Left ventricle myocardium inferior (tissue), 1 donor: ENCODE data around the gene CYB5B. TPM values are rescaled to one million over a fixed set of nuclear protein-coding genes. Genes with fewer than 3 reads are reported as not detected.
"Not testable (repeated sequence)": the region's sequence is repeated elsewhere in the genome, so short reads cannot be mapped to it uniquely, and the experiment has no call there.

Source experiments
- DNase-seq: peaks from one replicate; pipeline ENCODE4 v3.0.0-alpha.2; 2020
- H3K27ac ChIP-seq: fragments of 200-600 bp; replicated peaks from 2 replicates; pipeline ENCODE4 v1.8.0; 2021
- H3K27me3 ChIP-seq: fragments of 200-600 bp; 2 replicates; pipeline ENCODE4 v1.8.0; 2021; ENCODE audit warnings: low read depth
- H3K36me3 ChIP-seq: fragments of 200-600 bp; 2 replicates; pipeline ENCODE4 v1.8.0; 2021
- H3K4me1 ChIP-seq: fragments of 200-600 bp; 2 replicates; pipeline ENCODE4 v1.8.0; 2021
- H3K4me3 ChIP-seq: fragments of 200-600 bp; 2 replicates; pipeline ENCODE4 v1.8.0; 2021; ENCODE audit warnings: mild to moderate bottlenecking, moderate library complexity
- H3K9me3 ChIP-seq: fragments of 200-600 bp; replicated peaks from 2 replicates; pipeline ENCODE4 v1.8.0; 2021
- CTCF ChIP-seq: fragments of 200-600 bp; IDR thresholded peaks from 2 replicates; pipeline ENCODE4 v1.8.0; 2021; ENCODE audit warnings: antibody characterized with exemption, mild to moderate bottlenecking, borderline replicate concordance
- intact Hi-C: fragments of 100-400 bp; cut with micrococcal nuclease; formaldehyde crosslinking; loops from one replicate; pipeline ENCODE4 v1.11.0; 2022
- total RNA-seq: library from RNA; stranded (reverse); fragmentation: NEBNext Ultra II Directional; extraction: Animal tissue kit (Norgen Biotek cat#: 25700); gene quantifications from one replicate; pipeline ENCODE4 v1.2.1, GENCODE V29; 2021
- donor health status: DM: no; HTN: yes; CAD: no; lungs with severe emphysema.

CYB5B gene
- total RNA-seq, 1 donor from 2014 or later, result 69.0 TPM

- no peak for TF ChIP-seq CTCF
- Histone ChIP-seq H3K27ac (no peak overlapping the region), H3K36me3 (no peaks in the 10 kb centered on the region), H3K9me3 (no peaks in the 10 kb centered on the region), H3K27me3 (no peaks in the 10 kb centered on the region), H3K4me1 (peaks cover 25% of the 10 kb centered on the region), H3K4me3 (no peak overlapping the region)
- intact Hi-C loops, result no loop called here
- DNase-seq, result no peak
These were observed 4.5 kb upstream of the CYB5B start for GRCh38 chr16:69419956-69420355.

- no peak for DNase-seq
- peak overlapping the region; percentile 80 for H3K27ac ChIP-seq
- intact Hi-C loops, result no loop called here
- no peaks in the 10 kb centered on the region for H3K9me3 ChIP-seq
- peak overlapping the region; percentile 86 for H3K4me3 ChIP-seq
- peaks cover 28% of the 10 kb centered on the region for H3K4me1 ChIP-seq
- H3K36me3 ChIP-seq, result peaks cover 8% of the 10 kb centered on the region
- no peak for TF ChIP-seq CTCF
- H3K27me3 ChIP-seq, result no peaks in the 10 kb centered on the region
These were observed 1.2 kb upstream of the CYB5B start for GRCh38 chr16:69423189-69423588.

GRCh38 chr16:69424935-69425784, 741 bp downstream of the CYB5B start:
- TF ChIP-seq CTCF, result no peak
- Histone ChIP-seq H3K27ac (peak overlapping the region; percentile 80), H3K9me3 (peaks cover 7% of the 10 kb centered on the region), H3K4me3 (peak overlapping the region; percentile 86), H3K4me1 (peaks cover 26% of the 10 kb centered on the region), H3K27me3 (no peaks in the 10 kb centered on the region), H3K36me3 (peaks cover 21% of the 10 kb centered on the region)
- DNase-seq, result no peak
- intact Hi-C loops, result no loop called here

GRCh38 chr16:69428652-69429051, 4.2 kb downstream of the CYB5B start:
- no peak for TF ChIP-seq CTCF
- intact Hi-C loops, result no loop called here
- no peak for DNase-seq
- Histone ChIP-seq H3K27me3 (no peaks in the 10 kb centered on the region), H3K9me3 (peaks cover 7% of the 10 kb centered on the region), H3K4me3 (no peak overlapping the region), H3K36me3 (peaks cover 54% of the 10 kb centered on the region), H3K4me1 (peaks cover 24% of the 10 kb centered on the region), H3K27ac (no peak overlapping the region)

GRCh38 chr16:69429058-69429640, 4.7 kb downstream of the CYB5B start:
- intact Hi-C loops, result not testable (repeated sequence)

GRCh38 chr16:69431948-69432468, 7.6 kb downstream of the CYB5B start:
- peaks cover 7% of the 10 kb centered on the region for H3K9me3 ChIP-seq
- peaks cover 59% of the 10 kb centered on the region for H3K36me3 ChIP-seq
- no peak for TF ChIP-seq CTCF
- no peak overlapping the region for H3K4me3 ChIP-seq
- H3K4me1 ChIP-seq, result peaks cover 18% of the 10 kb centered on the region
- no peaks in the 10 kb centered on the region for H3K27me3 ChIP-seq
- H3K27ac ChIP-seq, result no peak overlapping the region
- intact Hi-C loops, result no loop called here
- DNase-seq, result no peak

More at GRCh38 chr16:69429058-69429640, 4.7 kb downstream of the CYB5B start:
- not testable (repeated sequence) for H3K27ac ChIP-seq, DNase-seq, H3K4me3 ChIP-seq, H3K27me3 ChIP-seq, H3K9me3 ChIP-seq
- H3K4me1 ChIP-seq, result peaks cover 19% of the 10 kb centered on the region
- peaks cover 59% of the 10 kb centered on the region for H3K36me3 ChIP-seq
